Memory B cell (primary cell): Measurements from ENCODE around the gene CLCA1.

Experiments
- ATAC-seq: fragments of 150-1000 bp; cut with Tn5 transposase; 2 replicates; pipeline ENCODE4 v1.10.0; 2021; ENCODE audit warnings: low read depth, mild to moderate bottlenecking, moderate library complexity
- DNase-seq, 2 donors: peaks; one replicate each; pipeline ENCODE4 v3.0.0; 2022; ENCODE audit warnings: low spot score in 2 of 2
- H3K27ac Mint-ChIP-seq: one replicate; pipeline ENCODE4 v1.8.0; 2022; ENCODE audit warnings: mild to moderate bottlenecking, moderate library complexity, mixed read lengths
- H3K27me3 Mint-ChIP-seq: one replicate; pipeline ENCODE4 v1.8.0; 2022; ENCODE audit warnings: mixed read lengths
- H3K36me3 Mint-ChIP-seq: one replicate; pipeline ENCODE4 v1.8.0; 2022; ENCODE audit warnings: mild to moderate bottlenecking, mixed read lengths
- H3K4me1 Mint-ChIP-seq: one replicate; pipeline ENCODE4 v1.8.0; 2022; ENCODE audit warnings: mixed read lengths
- H3K4me3 Mint-ChIP-seq: one replicate; pipeline ENCODE4 v1.8.0; 2022; ENCODE audit warnings: mild to moderate bottlenecking, moderate library complexity, mixed read lengths
- H3K9me3 Mint-ChIP-seq: one replicate; pipeline ENCODE4 v1.8.0; 2022; ENCODE audit warnings: mixed read lengths

CLCA1 gene

GRCh38 chr1:86523670-86524354 is 55.1 kb downstream of the CLCA1 start:
- DNase-seq, result no peak
- Mint-ChIP-seq H3K27me3 (no peaks in the 10 kb centered on the region), H3K27ac (no peak overlapping the region), H3K9me3 (no peaks in the 10 kb centered on the region), H3K4me1 (no peaks in the 10 kb centered on the region), H3K36me3 (no peaks in the 10 kb centered on the region), H3K4me3 (no peak overlapping the region)
- ATAC-seq, result no peak

- Mint-ChIP-seq H3K36me3 (no peaks in the 10 kb centered on the region), H3K27me3 (peaks cover 2% of the 10 kb centered on the region), H3K4me3 (no peak overlapping the region), H3K9me3 (no peaks in the 10 kb centered on the region), H3K4me1 (no peaks in the 10 kb centered on the region), H3K27ac (no peak overlapping the region)
- DNase-seq, result no peak
- no peak for ATAC-seq
Measured at GRCh38 chr1:86527306-86527705, 58.6 kb downstream of the CLCA1 start.

GRCh38 chr1:86530211-86530845 is 61.6 kb downstream of the CLCA1 start:
- Mint-ChIP-seq H3K27ac (no peak overlapping the region), H3K4me1 (no peaks in the 10 kb centered on the region), H3K27me3 (peaks cover 2% of the 10 kb centered on the region), H3K36me3 (no peaks in the 10 kb centered on the region), H3K9me3 (no peaks in the 10 kb centered on the region), H3K4me3 (no peak overlapping the region)
- no peak for ATAC-seq
- DNase-seq, result no peak

GRCh38 chr1:86537928-86538695 is 69.4 kb downstream of the CLCA1 start:
- Mint-ChIP-seq H3K36me3 (no peaks in the 10 kb centered on the region), H3K9me3 (no peaks in the 10 kb centered on the region), H3K4me1 (no peaks in the 10 kb centered on the region), H3K27me3 (peaks cover 8% of the 10 kb centered on the region), H3K27ac (no peak overlapping the region), H3K4me3 (no peak overlapping the region)
- ATAC-seq (no peak), DNase-seq (no peak)

GRCh38 chr1:86538775-86539174 is 70.0 kb downstream of the CLCA1 start:
- Mint-ChIP-seq H3K27ac (no peak overlapping the region), H3K4me3 (no peak overlapping the region), H3K36me3 (no peaks in the 10 kb centered on the region), H3K9me3 (no peaks in the 10 kb centered on the region), H3K4me1 (no peaks in the 10 kb centered on the region), H3K27me3 (peaks cover 8% of the 10 kb centered on the region)
- ATAC-seq (no peak), DNase-seq (no peak)

GRCh38 chr1:86541859-86542258 is 73.1 kb downstream of the CLCA1 start:
- Mint-ChIP-seq H3K27me3 (peaks cover 4% of the 10 kb centered on the region), H3K36me3 (no peaks in the 10 kb centered on the region), H3K4me1 (no peaks in the 10 kb centered on the region), H3K9me3 (no peaks in the 10 kb centered on the region), H3K27ac (no peak overlapping the region), H3K4me3 (no peak overlapping the region)
- no peak for DNase-seq
- no peak for ATAC-seq

- Mint-ChIP-seq H3K4me3 (no peak overlapping the region), H3K27me3 (peaks cover 4% of the 10 kb centered on the region), H3K9me3 (no peaks in the 10 kb centered on the region), H3K36me3 (no peaks in the 10 kb centered on the region), H3K27ac (no peak overlapping the region), H3K4me1 (no peaks in the 10 kb centered on the region)
- DNase-seq (no peak), ATAC-seq (no peak)
Measured at GRCh38 chr1:86542631-86543030, 73.9 kb downstream of the CLCA1 start.

GRCh38 chr1:86546787-86547221 is 78.1 kb downstream of the CLCA1 start, which contains the start of gene CLCA4:
Gene CLCA4 (plus strand): TSS chr1:86547078. CDS start chr1:86547120, 42 bp downstream.
- no peaks in the 10 kb centered on the region for H3K36me3 Mint-ChIP-seq
- no peak for DNase-seq
- no peak within 1 kb of the TSS for H3K4me3 Mint-ChIP-seq
- no peaks in the 10 kb centered on the region for H3K27me3 Mint-ChIP-seq
- H3K4me1 Mint-ChIP-seq, result no peaks in the 10 kb centered on the region
- ATAC-seq, result no peak
- no peak within 1 kb of the TSS for H3K27ac Mint-ChIP-seq
- H3K9me3 Mint-ChIP-seq, result no peaks in the 10 kb centered on the region

GRCh38 chr1:86548839-86549238 is 80.1 kb downstream of the CLCA1 start:
- H3K9me3 Mint-ChIP-seq, result no peaks in the 10 kb centered on the region
- H3K4me1 Mint-ChIP-seq, result no peaks in the 10 kb centered on the region
- ATAC-seq, result no peak
- H3K36me3 Mint-ChIP-seq, result no peaks in the 10 kb centered on the region
- DNase-seq, result no peak
- H3K4me3 Mint-ChIP-seq, result no peak overlapping the region
- H3K27me3 Mint-ChIP-seq, result no peaks in the 10 kb centered on the region
- H3K27ac Mint-ChIP-seq, result no peak overlapping the region
